ENCODE measurements around the gene TLX3.
"Not testable (repeated sequence)": the region's sequence is repeated elsewhere in the genome, so short reads cannot be mapped to it uniquely, and the experiment has no call there.

TLX3 gene

GRCh38 chr5:171291371-171291770 is 17.7 kb upstream of the TLX3 start:
- no peak overlapping the region for H3K27ac ChIP-seq
- no peak for TF ChIP-seq CTCF (conservative IDR thresholded peaks at IDR 0.05)

- no peak for TF ChIP-seq CTCF (conservative IDR thresholded peaks at IDR 0.05)
- H3K27ac ChIP-seq, result no peak overlapping the region
Observed at GRCh38 chr5:171295299-171295698, 13.7 kb upstream of the TLX3 start.

- no peak overlapping the region for H3K27ac ChIP-seq
- no peak for TF ChIP-seq CTCF (conservative IDR thresholded peaks at IDR 0.05)
Observed at GRCh38 chr5:171295801-171296200, 13.2 kb upstream of the TLX3 start.

GRCh38 chr5:171297941-171298340 is 11.1 kb upstream of the TLX3 start:
- H3K27ac ChIP-seq, result not testable (repeated sequence)

GRCh38 chr5:171299228-171299627 is 9.8 kb upstream of the TLX3 start:
- no peak for TF ChIP-seq CTCF (conservative IDR thresholded peaks at IDR 0.05)
- H3K27ac ChIP-seq, result no peak overlapping the region

- no peak overlapping the region for H3K27ac ChIP-seq
- TF ChIP-seq CTCF (conservative IDR thresholded peaks at IDR 0.05), result no peak
Observed at GRCh38 chr5:171299851-171300250, 9.2 kb upstream of the TLX3 start.

GRCh38 chr5:171300358-171300757 is 8.7 kb upstream of the TLX3 start:
- TF ChIP-seq CTCF (conservative IDR thresholded peaks at IDR 0.05), result no peak
- H3K27ac ChIP-seq, result no peak overlapping the region

GRCh38 chr5:171306166-171306565 is 2.9 kb upstream of the TLX3 start:
- no peak overlapping the region for H3K27ac ChIP-seq
- TF ChIP-seq CTCF (conservative IDR thresholded peaks at IDR 0.05), result no peak
